Gastroesophageal sphincter (tissue), 4 donors: ENCODE data around the gene SCEL. TPM values are rescaled to one million over a fixed set of nuclear protein-coding genes. Genes with fewer than 3 reads are reported as not detected.

ENCODE experiments used
- ATAC-seq: fragments of 150-250 bp; one replicate; pipeline ENCODE4 v1.9.1; 2016; ENCODE audit warnings: mild to moderate bottlenecking, moderate library complexity
- H3K27ac ChIP-seq, 4 donors: fragments of 200-600 bp; sonication (generic) in 3 of 4; 1 replicate in 3 of 4; 2 replicates in 1 of 4; pipeline ENCODE4 v1.5.1; 2016 to 2019
- H3K27me3 ChIP-seq: fragments of 200-600 bp; sonication (generic); one replicate; pipeline ENCODE4 v1.5.1; 2019
- H3K36me3 ChIP-seq, 2 donors: fragments of 200-600 bp; sonication (generic); one replicate each; pipeline ENCODE4 v1.5.1; 2019; ENCODE audit warnings: control low read depth in 1 of 2
- H3K4me1 ChIP-seq, 3 donors: fragments of 200-600 bp; sonication (generic); 1 replicate in 2 of 3; 2 replicates in 1 of 3; pipeline ENCODE4 v1.5.1; 2016 to 2019; ENCODE audit warnings: control low read depth in 2 of 3
- H3K4me3 ChIP-seq, 2 donors: fragments of 200-600 bp; sonication (generic); one replicate each; pipeline ENCODE4 v1.5.1; 2019; ENCODE audit warnings: mild to moderate bottlenecking in 1 of 2, moderate library complexity in 1 of 2
- H3K9me3 ChIP-seq, 3 donors: fragments of 200-600 bp; sonication (generic); one replicate each; pipeline ENCODE4 v1.5.1; 2017 to 2019; ENCODE audit warnings: control low read depth in 2 of 3
- EP300 ChIP-seq: sonication (generic); formaldehyde crosslinking; IDR thresholded peaks from one replicate; pipeline ENCODE4 v1.6.1; 2017; ENCODE audit warnings: antibody characterized with exemption, mild to moderate bottlenecking
- POLR2A ChIP-seq, 2 donors: fragments of 450-650 bp; IDR thresholded peaks; one replicate each; pipeline ENCODE4 v1.6.1; 2017; ENCODE audit warnings: antibody characterized with exemption in 2 of 2, mild to moderate bottlenecking in 2 of 2, moderate library complexity in 1 of 2
- POLR2AphosphoS5 ChIP-seq: sonication (generic); formaldehyde crosslinking; IDR thresholded peaks from one replicate; pipeline ENCODE4 v1.6.1; 2017; ENCODE audit warnings: antibody characterized with exemption
- WGBS, 2 donors: methylation state at CpG; one replicate each; pipeline ENCODE4 v1.1.5; 2018; ENCODE audit warnings: low coverage in 1 of 2; 5-methylcytosine and 5-hydroxymethylcytosine counted together
- total RNA-seq, 4 donors: library from RNA; depleted of rRNA; stranded (reverse); fragments of >200 nt; gene quantifications; one replicate each; pipeline ENCODE4 v1.1.0, GENCODE V29; 2016
- TF ChIP-seq, protein P1 (sequence below), 4 experiments: fragments of 200-600 bp in 2 of 4; fragments of 450-650 bp in 2 of 4; sonication (generic) in 1 of 4; IDR thresholded peaks; one replicate each; pipeline ENCODE4 v1.5.1; 2017 to 2019; ENCODE audit warnings: antibody characterized with exemption in 4 of 4, mild to moderate bottlenecking in 2 of 4, moderate library complexity in 2 of 4

SCEL gene
- total RNA-seq, 4 donors from 2014 or later: 0.54 to 14.6 (median 1.0) TPM

DNA sequence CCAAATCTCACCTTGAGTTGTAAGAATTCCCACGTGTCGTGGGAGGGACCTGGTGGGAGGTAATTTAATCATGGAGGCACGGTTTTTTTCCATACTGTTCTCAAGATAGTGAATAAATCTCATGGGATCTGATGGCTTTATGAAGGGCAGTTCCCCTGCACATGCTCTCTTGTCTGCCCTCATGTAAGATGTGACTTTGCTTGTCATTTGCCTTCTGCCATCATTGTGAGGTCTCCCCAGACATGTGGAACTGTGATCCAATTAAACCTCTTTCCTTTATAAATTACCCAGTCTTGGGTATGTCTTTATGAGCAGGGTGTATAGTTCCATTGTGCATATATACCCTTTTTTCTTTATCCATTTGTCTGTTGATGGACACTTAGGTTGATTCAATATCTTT is 13.1 kb downstream of the SCEL start:
- 83 to 88% methylated on average over 3 of the region's 3 CpGs for WGBS, 2 donors
- Histone ChIP-seq H3K27ac (no peak overlapping the region), H3K27me3 (no peaks in the 10 kb centered on the region), H3K36me3 (no peaks in the 10 kb centered on the region), H3K4me3 (no peak overlapping the region), H3K9me3 (no peaks in the 10 kb centered on the region), H3K4me1 (peaks cover 0 to 19% (median 3%) of the 10 kb centered on the region in 3 donors)
- no peak for TF ChIP-seq POLR2A (IDR thresholded peaks at IDR 0.05)
- no peak for ATAC-seq

DNA sequence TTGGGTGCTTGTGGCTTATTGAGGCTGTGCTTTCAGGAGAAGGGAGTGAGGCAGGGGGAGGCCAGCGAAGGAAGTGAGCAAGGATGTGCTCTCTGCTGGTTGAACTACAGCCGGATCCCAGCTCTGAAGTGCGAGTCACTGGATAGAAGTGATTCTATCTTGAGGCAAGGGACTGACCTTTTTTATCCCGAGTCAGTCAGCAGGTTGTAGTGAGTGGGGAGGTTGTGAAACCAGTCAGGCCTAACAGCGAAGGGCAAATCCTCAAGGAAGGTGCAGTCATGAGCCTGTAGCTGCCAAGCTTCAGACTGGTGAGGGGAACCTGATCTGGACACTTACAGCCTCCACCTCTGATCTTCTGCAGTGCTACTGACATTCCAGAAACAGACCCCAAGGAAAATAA is 18.6 kb downstream of the SCEL start:
- WGBS, 2 donors: 95 to 100% methylated on average over 1 to 5 of the region's 5 CpGs
- Histone ChIP-seq H3K36me3 (no peaks in the 10 kb centered on the region), H3K4me3 (no peak overlapping the region), H3K9me3 (no peaks in the 10 kb centered on the region), H3K27me3 (no peaks in the 10 kb centered on the region), H3K4me1 (no peaks in the 10 kb centered on the region), H3K27ac (no peak overlapping the region)
- no peak for ATAC-seq
- no peak for TF ChIP-seq POLR2A (IDR thresholded peaks at IDR 0.05)
- no peak for TF ChIP-seq EP300
- no peak for TF ChIP-seq POLR2AphosphoS5
- TF ChIP-seq, protein P1, sequence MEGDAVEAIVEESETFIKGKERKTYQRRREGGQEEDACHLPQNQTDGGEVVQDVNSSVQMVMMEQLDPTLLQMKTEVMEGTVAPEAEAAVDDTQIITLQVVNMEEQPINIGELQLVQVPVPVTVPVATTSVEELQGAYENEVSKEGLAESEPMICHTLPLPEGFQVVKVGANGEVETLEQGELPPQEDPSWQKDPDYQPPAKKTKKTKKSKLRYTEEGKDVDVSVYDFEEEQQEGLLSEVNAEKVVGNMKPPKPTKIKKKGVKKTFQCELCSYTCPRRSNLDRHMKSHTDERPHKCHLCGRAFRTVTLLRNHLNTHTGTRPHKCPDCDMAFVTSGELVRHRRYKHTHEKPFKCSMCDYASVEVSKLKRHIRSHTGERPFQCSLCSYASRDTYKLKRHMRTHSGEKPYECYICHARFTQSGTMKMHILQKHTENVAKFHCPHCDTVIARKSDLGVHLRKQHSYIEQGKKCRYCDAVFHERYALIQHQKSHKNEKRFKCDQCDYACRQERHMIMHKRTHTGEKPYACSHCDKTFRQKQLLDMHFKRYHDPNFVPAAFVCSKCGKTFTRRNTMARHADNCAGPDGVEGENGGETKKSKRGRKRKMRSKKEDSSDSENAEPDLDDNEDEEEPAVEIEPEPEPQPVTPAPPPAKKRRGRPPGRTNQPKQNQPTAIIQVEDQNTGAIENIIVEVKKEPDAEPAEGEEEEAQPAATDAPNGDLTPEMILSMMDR (IDR thresholded peaks at IDR 0.05): no peak

DNA sequence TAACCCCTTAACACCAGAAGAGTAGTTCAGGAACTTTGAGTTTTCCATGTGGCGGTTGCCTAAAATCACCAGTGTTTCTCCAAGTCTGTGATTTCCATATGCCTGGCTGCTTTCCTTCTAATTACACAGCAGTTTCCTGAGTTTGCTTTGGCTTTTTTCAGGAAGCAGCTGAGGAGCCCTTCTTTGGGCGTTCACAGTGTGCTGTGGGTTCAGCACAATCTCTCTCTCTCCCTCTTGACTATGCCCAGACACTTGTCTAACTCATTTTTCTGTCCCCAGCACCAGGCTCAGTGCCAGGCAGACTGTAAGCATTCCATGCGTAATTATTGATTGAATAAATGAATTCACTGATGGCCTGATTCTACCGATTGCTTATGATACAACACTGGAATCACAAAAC is 19.7 kb downstream of the SCEL start:
- no peaks in the 10 kb centered on the region for H3K4me1 ChIP-seq
- no peak for TF ChIP-seq EP300
- TF ChIP-seq POLR2AphosphoS5: no peak
- TF ChIP-seq, protein P1 (IDR thresholded peaks at IDR 0.05): no peak
- TF ChIP-seq POLR2A (IDR thresholded peaks at IDR 0.05): no peak
- H3K27ac ChIP-seq: no peak overlapping the region
- 63 to 66% methylated on average over 3 to 4 of the region's 4 CpGs for WGBS, 2 donors
- no peaks in the 10 kb centered on the region for H3K36me3 ChIP-seq
- ATAC-seq: no peak
- H3K4me3 ChIP-seq: no peak overlapping the region
- H3K9me3 ChIP-seq: no peaks in the 10 kb centered on the region
- H3K27me3 ChIP-seq: no peaks in the 10 kb centered on the region

DNA sequence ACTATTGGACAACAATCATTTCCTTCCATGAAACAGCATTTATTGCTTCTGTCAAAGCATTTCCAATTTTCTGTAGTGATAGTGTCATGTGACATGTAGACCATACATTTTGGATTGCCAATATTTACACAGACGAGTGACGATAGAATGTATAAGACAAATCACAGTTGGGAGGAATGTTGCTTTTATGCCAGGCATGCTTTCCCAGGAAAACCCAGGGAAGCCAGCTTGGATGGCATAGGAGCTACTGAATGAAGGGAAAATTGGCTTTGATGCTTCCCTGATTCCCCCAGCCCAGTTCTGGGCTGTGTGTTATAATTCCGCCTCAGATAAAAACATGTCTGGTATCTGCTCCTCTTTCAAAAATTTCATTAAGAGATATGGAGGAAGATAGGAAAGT is 22.5 kb downstream of the SCEL start:
- Histone ChIP-seq H3K4me1 (no peaks in the 10 kb centered on the region), H3K27me3 (no peaks in the 10 kb centered on the region), H3K36me3 (no peaks in the 10 kb centered on the region), H3K9me3 (no peaks in the 10 kb centered on the region), H3K4me3 (no peak overlapping the region), H3K27ac (no peak overlapping the region)
- ATAC-seq: no peak
- WGBS, 2 donors: 64 to 72% methylated on average over 2 to 3 of the region's 3 CpGs
- TF ChIP-seq EP300 (no peak), POLR2AphosphoS5 (no peak), POLR2A (IDR thresholded peaks at IDR 0.05) (no peak)
- TF ChIP-seq, protein P1 (IDR thresholded peaks at IDR 0.05): no peak

DNA sequence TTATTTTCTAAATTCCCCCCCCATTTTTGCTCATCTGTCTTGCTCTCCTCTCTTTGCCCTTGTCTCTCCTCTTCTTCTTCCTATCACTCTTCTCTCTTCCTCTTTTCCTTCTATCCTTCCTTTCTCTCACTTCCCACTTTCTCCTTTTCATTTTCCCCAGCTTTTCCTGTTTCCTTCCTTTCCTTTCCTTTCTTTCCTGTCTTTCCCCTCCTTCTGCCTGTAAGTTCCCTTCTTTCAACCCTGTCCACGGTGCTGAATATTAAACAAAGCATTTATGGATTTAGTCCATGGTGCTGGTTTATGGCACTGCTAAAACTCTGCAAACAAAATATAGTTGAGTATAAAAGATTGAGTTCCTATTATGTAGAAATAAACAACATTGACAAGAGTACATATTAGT is 27.6 kb downstream of the SCEL start:
- H3K4me3 ChIP-seq: no peak overlapping the region
- H3K27ac ChIP-seq: no peak overlapping the region
- no peaks in the 10 kb centered on the region for H3K4me1 ChIP-seq
- H3K27me3 ChIP-seq: no peaks in the 10 kb centered on the region
- TF ChIP-seq EP300 (no peak), POLR2A (IDR thresholded peaks at IDR 0.05) (no peak), POLR2AphosphoS5 (no peak)
- TF ChIP-seq, protein P1 (IDR thresholded peaks at IDR 0.05): no peak
- H3K9me3 ChIP-seq: no peaks in the 10 kb centered on the region
- H3K36me3 ChIP-seq: no peaks in the 10 kb centered on the region
- no peak for ATAC-seq
- WGBS, 2 donors: 13 to 23% methylated on average over 1 of the region's 1 CpG

DNA sequence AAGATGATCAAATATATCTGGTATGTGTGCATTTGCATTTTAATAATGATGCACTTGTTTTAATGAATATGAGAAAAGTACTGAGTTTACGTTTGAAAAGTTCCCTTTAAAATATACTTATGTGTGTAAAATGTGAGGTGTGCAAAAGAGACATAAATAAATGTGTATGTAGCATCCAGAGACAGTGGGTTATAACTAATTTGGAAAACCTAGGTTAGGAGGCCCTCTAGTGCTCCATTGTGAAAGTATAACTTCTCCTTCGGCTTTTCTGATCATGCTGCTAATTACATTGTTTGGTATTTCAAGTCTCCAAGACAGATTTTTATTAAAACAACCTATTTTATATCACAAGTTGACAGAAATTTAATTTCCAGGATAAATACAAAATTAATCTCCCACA is 30.1 kb downstream of the SCEL start:
- Histone ChIP-seq H3K4me3 (no peak overlapping the region), H3K27ac (no peak overlapping the region), H3K4me1 (no peaks in the 10 kb centered on the region), H3K27me3 (no peaks in the 10 kb centered on the region), H3K36me3 (no peaks in the 10 kb centered on the region), H3K9me3 (no peaks in the 10 kb centered on the region)
- no peak for TF ChIP-seq POLR2AphosphoS5
- no peak for TF ChIP-seq EP300
- TF ChIP-seq, protein P1 (IDR thresholded peaks at IDR 0.05): peak in 2 of 4 experiments; percentile 18 to 44
- no peak for TF ChIP-seq POLR2A (IDR thresholded peaks at IDR 0.05)
- no peak for ATAC-seq
- WGBS, 2 donors: 3 to 18% methylated on average over 2 of the region's 2 CpGs
